Prostate gland (tissue), 2 donors: Measurements from ENCODE around the gene SLC25A34.

ENCODE experiments used
- CTCF ChIP-seq, 4 experiments: fragments of 200-600 bp in 2 of 4; fragments of 450-650 bp in 2 of 4; sonication (generic) in 2 of 4; IDR thresholded peaks; 1 replicate in 3 of 4; 2 replicates in 1 of 4; pipeline ENCODE4 v1.5.1; 2016 to 2019; ENCODE audit warnings: antibody characterized with exemption in 4 of 4, mild to moderate bottlenecking in 2 of 4, moderate library complexity in 2 of 4
- POLR2A ChIP-seq: fragments of 450-650 bp; IDR thresholded peaks from one replicate; pipeline ENCODE4 v1.6.1; 2016; ENCODE audit warnings: antibody characterized with exemption, mild to moderate bottlenecking
- POLR2AphosphoS5 ChIP-seq: sonication (generic); formaldehyde crosslinking; IDR thresholded peaks from one replicate; pipeline ENCODE4 v1.6.1; 2017; ENCODE audit warnings: antibody characterized with exemption

GRCh38 chr1:15737324-15738319, 1.6 kb downstream of the SLC25A34 start:
- TF ChIP-seq CTCF (IDR thresholded peaks at IDR 0.05) (no peak), POLR2A (no peak), POLR2AphosphoS5 (no peak)
